Measurements from ENCODE around the gene HMOX2. TPM values are rescaled to one million over a fixed set of nuclear protein-coding genes. Genes with fewer than 3 reads are reported as not detected.

The HMOX2 gene
- total and polyA plus RNA-seq, 2 of the 13 experiments (the other 11 are each of a cell fraction or from before 2014, with no cell fraction given): 60.3 to 70.4 TPM

DNA sequence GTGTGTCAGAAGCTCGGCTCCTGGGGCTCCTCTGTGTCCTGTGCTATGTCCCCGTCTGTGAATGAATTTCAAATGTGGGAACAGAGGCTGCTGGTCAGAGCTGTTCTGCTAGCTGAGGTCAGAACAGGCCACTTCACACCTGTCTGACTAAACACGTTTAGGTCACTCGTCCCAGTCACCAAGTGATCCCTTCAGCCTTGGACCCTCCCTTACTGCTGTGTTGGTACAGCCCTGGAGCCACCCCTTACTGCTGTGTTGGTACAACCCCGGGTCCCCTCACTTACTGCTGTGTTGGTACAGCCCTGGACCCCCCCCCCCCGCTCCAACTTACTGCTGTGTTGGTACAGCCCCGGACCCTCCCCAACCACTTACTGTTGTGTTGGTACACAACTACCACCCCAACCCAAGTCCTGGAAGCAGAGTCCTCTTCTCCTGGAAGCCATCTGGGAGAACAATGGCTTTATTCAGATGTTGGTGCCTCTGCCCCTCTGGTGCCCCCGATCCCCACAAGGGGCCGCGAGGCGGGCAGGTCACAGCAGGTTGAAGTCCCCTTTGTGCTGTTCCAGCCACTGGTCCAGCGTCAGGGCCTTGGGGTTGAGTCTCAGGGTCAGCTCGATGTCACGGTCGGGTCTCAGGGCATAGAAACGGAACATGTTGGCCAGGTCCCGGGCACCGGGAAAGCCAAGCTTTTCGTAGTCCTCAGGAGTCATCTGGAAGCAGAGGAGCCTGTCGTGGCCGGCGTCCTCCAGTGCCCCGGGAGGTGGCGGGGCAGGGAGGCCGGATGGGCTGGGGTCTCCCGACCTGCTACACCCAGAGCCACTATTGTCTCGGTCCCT is 14.7 kb upstream of the HMOX2 start (continued):
- TF ChIP-seq ZNF740 (CRISPR knock-in tag; IDR thresholded peaks at IDR 0.05) (peak; percentile 86), ZNF879 (CRISPR knock-in tag; IDR thresholded peaks at IDR 0.05) (no peak), RNF2 (conservative IDR thresholded peaks at IDR 0.05; ENCODE audit: low read depth) (no peak), ZBTB38 (CRISPR knock-in tag; IDR thresholded peaks at IDR 0.05) (no peak; the same call in 1 of the 2 replicates), AHDC1 (CRISPR knock-in tag; IDR thresholded peaks at IDR 0.05; ENCODE audit: borderline replicate concordance) (no peak), ZNF20 (CRISPR knock-in tag; IDR thresholded peaks at IDR 0.05) (no peak), ZNF660 (CRISPR knock-in tag; IDR thresholded peaks at IDR 0.05; ENCODE audit: borderline replicate concordance, low read depth) (no peak), ZNF773 (CRISPR knock-in tag; IDR thresholded peaks at IDR 0.05; ENCODE audit: borderline replicate concordance) (no peak), SAP130 (CRISPR knock-in tag; IDR thresholded peaks at IDR 0.05; ENCODE audit: low read depth) (peak; percentile 79), ZBTB7A (CRISPR knock-in tag; IDR thresholded peaks at IDR 0.05) (peak; percentile 88), ZNF121 (CRISPR knock-in tag; IDR thresholded peaks at IDR 0.05) (peak; percentile 99), ZNF703 (CRISPR knock-in tag; IDR thresholded peaks at IDR 0.05; ENCODE audit: borderline replicate concordance) (0 out of 2 replicates have a peak, but pooled peaks have one; percentile 60)
- TF ChIP-seq, protein P1, sequence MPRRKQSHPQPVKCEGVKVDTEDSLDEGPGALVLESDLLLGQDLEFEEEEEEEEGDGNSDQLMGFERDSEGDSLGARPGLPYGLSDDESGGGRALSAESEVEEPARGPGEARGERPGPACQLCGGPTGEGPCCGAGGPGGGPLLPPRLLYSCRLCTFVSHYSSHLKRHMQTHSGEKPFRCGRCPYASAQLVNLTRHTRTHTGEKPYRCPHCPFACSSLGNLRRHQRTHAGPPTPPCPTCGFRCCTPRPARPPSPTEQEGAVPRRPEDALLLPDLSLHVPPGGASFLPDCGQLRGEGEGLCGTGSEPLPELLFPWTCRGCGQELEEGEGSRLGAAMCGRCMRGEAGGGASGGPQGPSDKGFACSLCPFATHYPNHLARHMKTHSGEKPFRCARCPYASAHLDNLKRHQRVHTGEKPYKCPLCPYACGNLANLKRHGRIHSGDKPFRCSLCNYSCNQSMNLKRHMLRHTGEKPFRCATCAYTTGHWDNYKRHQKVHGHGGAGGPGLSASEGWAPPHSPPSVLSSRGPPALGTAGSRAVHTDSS (CRISPR knock-in tag; conservative IDR thresholded peaks at IDR 0.05): 0 out of 2 replicates have a peak, but pooled peaks have one; percentile 12
- TF ChIP-seq, protein P2, sequence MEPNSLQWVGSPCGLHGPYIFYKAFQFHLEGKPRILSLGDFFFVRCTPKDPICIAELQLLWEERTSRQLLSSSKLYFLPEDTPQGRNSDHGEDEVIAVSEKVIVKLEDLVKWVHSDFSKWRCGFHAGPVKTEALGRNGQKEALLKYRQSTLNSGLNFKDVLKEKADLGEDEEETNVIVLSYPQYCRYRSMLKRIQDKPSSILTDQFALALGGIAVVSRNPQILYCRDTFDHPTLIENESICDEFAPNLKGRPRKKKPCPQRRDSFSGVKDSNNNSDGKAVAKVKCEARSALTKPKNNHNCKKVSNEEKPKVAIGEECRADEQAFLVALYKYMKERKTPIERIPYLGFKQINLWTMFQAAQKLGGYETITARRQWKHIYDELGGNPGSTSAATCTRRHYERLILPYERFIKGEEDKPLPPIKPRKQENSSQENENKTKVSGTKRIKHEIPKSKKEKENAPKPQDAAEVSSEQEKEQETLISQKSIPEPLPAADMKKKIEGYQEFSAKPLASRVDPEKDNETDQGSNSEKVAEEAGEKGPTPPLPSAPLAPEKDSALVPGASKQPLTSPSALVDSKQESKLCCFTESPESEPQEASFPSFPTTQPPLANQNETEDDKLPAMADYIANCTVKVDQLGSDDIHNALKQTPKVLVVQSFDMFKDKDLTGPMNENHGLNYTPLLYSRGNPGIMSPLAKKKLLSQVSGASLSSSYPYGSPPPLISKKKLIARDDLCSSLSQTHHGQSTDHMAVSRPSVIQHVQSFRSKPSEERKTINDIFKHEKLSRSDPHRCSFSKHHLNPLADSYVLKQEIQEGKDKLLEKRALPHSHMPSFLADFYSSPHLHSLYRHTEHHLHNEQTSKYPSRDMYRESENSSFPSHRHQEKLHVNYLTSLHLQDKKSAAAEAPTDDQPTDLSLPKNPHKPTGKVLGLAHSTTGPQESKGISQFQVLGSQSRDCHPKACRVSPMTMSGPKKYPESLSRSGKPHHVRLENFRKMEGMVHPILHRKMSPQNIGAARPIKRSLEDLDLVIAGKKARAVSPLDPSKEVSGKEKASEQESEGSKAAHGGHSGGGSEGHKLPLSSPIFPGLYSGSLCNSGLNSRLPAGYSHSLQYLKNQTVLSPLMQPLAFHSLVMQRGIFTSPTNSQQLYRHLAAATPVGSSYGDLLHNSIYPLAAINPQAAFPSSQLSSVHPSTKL (CRISPR knock-in tag; IDR thresholded peaks at IDR 0.05): peak; percentile 79
